Superior temporal gyrus (tissue), 1 donor: ENCODE measurements around the gene TMEM115.

Experiments used
- DNase-seq: peaks from one replicate; pipeline ENCODE4 v3.0.0-alpha.2; 2016; ENCODE audit errors: extremely low spot score

The TMEM115 gene

GRCh38 chr3:50358911-50359759 lies at the start of gene TMEM115:
TMEM115 (minus strand) TSS chr3:50359521; CDS start chr3:50359063, 458 bp downstream.
- peak; percentile 100 for DNase-seq

GRCh38 chr3:50408443-50408944 lies 49.2 kb upstream of the TMEM115 start:
- no peak for DNase-seq

GRCh38 chr3:50406487-50406886 lies 47.2 kb upstream of the TMEM115 start:
- DNase-seq = no peak

DNA sequence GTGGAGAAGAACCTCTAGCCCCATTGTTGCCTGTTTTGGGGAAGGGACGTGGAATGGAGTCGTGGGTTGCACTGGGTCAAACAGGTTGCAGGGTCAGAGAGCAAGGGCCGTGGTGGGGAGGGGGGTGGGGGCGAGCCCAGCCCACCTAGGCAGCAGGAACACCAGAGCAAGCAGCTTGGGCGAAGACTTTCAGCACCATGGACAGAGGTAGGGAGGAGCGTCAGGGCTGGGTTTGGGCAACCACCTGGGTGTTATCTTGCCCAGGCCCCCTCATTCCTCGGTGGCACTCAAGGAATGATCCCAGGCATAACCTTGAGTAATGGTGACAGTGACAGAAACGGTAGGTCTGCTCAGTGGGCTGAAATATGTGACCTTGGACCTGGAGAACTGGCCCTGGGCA lies 45.9 kb upstream of the TMEM115 start:
- no peak for DNase-seq

- DNase-seq = no peak
Observed at GRCh38 chr3:50401978-50402595, 42.8 kb upstream of the TMEM115 start.

GRCh38 chr3:50396502-50396901 lies 37.2 kb upstream of the TMEM115 start:
- no peak for DNase-seq

DNA sequence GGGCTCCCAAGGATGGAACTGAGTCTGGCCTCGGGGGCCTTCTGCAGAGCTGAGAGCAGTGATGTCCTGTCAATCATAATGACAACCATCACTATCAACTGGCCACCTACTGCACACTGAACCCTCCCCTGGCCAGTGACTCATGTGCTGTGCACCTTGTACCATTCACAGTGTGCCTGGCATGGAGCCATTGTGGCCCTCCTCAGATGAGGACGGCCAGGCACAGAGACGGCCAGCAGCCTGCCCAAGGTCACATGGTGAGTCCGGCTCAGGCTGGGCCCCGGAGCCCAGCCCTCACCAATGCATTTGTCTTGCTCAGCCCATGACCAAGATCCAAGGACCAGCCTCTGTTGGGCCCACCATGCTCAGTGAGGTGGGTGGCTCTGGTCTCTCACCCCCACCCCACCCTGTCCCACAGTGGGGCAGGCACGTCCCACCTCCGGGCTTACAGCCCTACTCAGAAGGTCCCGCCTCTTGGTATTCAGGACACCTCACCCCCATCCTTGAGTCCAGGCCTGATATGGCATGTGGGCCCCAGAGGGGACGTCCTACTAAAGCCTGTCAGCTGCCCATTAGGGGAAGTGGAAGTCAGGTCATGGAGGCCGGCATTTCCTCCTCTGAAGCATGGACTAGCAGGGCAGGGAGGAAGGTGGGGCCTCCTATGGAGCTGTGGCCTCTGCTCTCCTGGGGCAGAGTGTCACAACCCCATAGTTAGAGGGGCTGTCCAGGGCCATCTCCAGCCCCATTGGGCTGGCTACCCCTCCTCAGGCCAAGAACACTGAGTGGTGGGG lies 35.9 kb upstream of the TMEM115 start:
- DNase-seq = no peak

- no peak for DNase-seq
Observed at GRCh38 chr3:50393061-50393460, 33.7 kb upstream of the TMEM115 start.

- DNase-seq = peak; percentile 10
Observed at GRCh38 chr3:50392101-50392715, 32.9 kb upstream of the TMEM115 start.

DNA sequence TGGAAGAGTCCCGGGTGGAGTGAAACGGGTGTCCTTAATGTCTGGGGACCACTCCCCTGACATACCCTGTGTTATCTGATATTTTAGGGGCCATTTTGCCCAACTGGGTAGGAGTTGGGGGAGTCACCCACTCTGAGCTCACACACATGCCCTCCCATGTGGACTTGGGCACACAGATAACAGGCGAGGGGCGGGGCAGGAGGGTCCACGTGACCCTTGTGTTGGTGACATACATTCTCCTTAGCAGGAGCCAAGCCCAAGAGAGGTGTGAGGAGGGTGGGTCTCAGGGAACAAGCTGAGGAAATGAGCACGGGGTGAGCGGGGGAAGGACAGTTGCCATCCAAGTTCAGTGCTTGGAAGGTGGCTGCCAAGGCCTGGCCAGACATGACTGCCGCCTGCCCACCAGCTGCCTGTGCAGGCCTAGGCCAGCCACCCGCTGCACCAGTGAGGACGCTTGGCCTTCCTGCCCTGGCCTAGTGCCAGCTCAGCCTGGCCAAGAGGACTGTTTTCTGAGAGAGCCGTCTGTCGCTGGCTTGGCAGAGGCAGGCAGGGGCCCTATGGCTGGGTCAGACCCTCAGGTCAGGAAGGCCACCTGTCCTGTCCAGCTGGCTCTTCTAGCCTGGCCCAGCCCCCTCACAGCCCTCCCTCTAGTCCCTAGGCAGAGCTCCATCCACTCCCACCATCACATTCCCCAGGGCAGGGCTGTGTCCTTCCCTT lies 31.3 kb upstream of the TMEM115 start:
- peak; percentile 12 for DNase-seq

DNA sequence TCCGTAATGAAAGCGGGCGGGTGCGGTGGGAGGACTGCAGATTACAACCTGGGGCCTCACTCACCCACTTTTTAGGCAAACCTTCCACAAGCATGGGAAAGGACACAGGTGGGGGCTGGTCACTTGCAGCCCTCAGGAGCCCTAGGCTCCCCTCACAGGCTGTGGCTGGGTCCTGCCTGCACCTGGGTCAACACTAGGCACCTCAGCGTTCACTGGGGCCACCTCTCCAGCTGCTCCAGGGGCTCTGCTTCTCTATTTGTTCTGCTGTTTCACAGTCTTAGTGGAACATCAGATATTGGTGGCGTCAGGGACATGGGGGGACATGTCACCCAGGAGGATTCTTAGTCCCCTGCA lies 30.1 kb upstream of the TMEM115 start:
- no peak for DNase-seq

GRCh38 chr3:50388720-50389413 lies 29.5 kb upstream of the TMEM115 start:
- DNase-seq = no peak

DNA sequence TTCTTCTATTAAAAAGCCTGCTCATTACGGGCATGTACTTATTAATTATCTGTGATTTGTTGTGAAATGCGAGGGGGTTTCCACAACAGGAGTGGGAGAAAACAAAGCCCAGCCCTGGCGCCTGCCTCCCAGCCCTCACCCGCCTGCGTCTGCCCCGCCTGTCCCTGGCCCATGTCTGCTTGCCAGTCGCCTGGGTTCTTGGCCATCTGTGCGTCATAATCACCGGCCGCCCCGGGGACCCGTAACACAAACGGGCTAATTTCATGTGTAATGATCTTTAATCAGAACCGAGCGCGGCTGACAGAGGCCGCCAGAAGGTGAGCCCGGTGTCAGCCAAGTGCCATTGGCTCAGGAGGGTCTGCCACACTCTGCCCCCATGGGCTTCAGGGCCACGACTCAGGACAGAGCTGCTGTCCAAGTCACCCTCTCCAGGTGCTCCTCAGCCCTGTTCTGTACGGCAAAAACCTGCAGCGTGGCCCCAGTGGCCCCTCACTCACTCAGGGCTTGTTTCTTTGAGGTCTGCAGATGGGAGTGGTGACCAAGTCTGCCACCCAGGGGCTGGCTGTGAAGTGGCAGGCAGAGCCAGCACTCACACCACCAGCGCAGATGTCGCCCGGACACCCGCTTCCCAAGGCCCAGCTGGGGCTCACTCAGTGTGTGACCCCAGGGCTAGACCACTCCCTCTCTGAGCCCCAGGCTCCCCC lies 28.8 kb upstream of the TMEM115 start:
- peak; percentile 9 for DNase-seq

GRCh38 chr3:50385754-50386153 lies 26.4 kb upstream of the TMEM115 start:
- no peak for DNase-seq

GRCh38 chr3:50383750-50384149 lies 24.4 kb upstream of the TMEM115 start:
- DNase-seq = no peak

DNA sequence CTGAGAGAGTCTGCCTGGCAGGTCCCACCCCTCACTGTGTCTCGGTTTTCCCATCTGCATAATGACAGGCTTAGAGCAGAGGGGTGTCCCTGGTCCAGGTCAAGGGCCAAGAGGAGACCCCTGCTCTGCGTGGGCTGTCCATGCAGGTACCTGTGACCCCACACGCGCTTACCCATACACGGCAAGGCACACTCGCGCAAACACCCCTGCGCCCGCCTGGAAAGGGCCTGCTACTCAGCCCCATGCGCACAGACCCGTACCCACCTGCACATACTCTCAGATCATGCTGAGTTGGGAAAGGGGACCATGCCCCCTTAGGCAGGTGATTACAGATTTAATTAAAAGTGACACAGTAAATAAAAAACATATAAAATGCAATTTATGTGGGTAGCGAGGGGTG lies 23.4 kb upstream of the TMEM115 start:
- no peak for DNase-seq

DNA sequence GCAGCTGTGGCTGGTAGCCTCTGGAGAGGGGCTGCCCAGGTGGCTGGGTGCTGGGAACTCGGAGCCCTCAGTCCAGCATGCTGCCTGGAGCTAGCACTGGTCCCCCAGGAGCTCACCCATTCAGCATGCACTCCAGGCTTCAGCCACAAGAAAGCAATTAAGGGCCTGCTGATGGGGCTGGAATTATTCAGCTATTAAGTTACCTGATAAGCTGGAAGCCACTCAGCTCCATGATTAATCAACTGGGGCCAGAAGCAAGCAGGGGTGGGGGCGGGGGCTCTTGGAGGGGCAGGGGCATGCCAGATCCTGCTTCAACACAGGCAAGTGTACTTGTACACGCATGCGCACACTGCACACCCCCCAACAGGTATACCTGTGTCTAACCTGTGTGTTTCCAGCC lies 22.1 kb upstream of the TMEM115 start:
- no peak for DNase-seq

DNA sequence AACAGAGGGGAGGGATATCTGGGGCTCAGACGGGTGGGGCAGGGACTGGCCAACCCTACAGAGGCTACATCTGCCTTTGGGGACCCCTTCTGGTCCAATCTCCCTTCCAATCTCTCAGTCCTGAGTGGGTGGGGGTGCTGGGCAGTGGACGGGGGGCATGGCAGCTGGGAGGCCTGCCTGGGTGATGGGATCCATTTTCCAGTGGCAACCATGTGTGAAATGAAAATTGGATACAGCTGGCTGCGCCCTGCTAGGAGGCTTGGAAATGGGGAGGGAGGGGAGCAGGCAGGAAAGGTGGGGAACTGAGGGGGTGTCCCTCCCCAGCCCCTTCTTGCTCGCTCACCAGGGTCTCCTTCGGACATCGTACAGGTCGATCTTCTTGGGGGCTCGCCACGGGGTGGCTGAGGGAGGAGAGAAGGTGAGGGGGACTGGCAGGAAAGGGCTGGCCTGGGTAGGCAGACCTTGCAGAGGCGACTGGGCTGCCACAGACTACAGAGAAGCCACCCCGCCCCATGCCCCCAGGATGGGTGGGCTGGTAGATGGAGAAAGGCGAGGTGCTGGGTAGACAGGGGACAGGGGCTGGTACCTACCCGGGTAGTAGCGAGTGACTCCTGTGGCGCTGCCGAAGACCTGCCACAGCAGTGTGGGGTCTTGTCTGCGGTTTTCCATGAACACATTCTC lies 21.2 kb upstream of the TMEM115 start:
- no peak for DNase-seq

GRCh38 chr3:50378757-50379156 lies 19.4 kb upstream of the TMEM115 start:
- no peak for DNase-seq
